Esophagus muscularis mucosa (tissue), 4 donors: ENCODE measurements around the gene SUGP2. TPM values are rescaled to one million over a fixed set of nuclear protein-coding genes. Genes with fewer than 3 reads are reported as not detected.

Source experiments
- DNase-seq: peaks from one replicate; pipeline ENCODE4 v3.0.0-alpha.2; 2017; ENCODE audit errors: extremely low spot score
- H3K27ac ChIP-seq, 4 donors: fragments of 200-600 bp; sonication (generic); replicated peaks in 1 of 4; 1 replicate in 3 of 4; 2 replicates in 1 of 4; pipeline ENCODE4 v1.5.1; 2016 to 2019; ENCODE audit warnings: mild to moderate bottlenecking in 1 of 4
- H3K27me3 ChIP-seq, 4 donors: fragments of 200-600 bp; sonication (generic); one replicate each; pipeline versions ENCODE4 v1.5.1 to v1.6.0; 2016 to 2019
- H3K36me3 ChIP-seq, 4 donors: fragments of 200-600 bp; sonication (generic); one replicate each; pipeline ENCODE4 v1.5.1; 2016 to 2019
- H3K4me1 ChIP-seq, 4 donors: fragments of 200-600 bp; sonication (generic); one replicate each; pipeline ENCODE4 v1.5.1; 2016 to 2019
- H3K4me3 ChIP-seq, 4 donors: fragments of 200-600 bp; sonication (generic); 1 replicate in 2 of 4; 2 replicates in 2 of 4; pipeline ENCODE4 v1.5.1; 2016 to 2019; ENCODE audit warnings: mild to moderate bottlenecking in 4 of 4, moderate library complexity in 1 of 4
- H3K9me3 ChIP-seq, 4 donors: fragments of 200-600 bp; sonication (generic); 1 replicate in 3 of 4; 2 replicates in 1 of 4; pipeline ENCODE4 v1.5.1; 2016 to 2019
- CTCF ChIP-seq, 3 experiments: fragments of 200-600 bp in 2 of 3; fragments of 450-650 bp in 1 of 3; sonication (generic) in 2 of 3; IDR thresholded peaks; one replicate each; pipeline ENCODE4 v1.5.1; 2017 to 2019; ENCODE audit warnings: antibody characterized with exemption in 3 of 3, mild to moderate bottlenecking in 2 of 3, moderate library complexity in 1 of 3
- EP300 ChIP-seq: sonication (generic); formaldehyde crosslinking; IDR thresholded peaks from one replicate; pipeline ENCODE4 v1.6.1; 2017; ENCODE audit warnings: antibody characterized with exemption
- POLR2A ChIP-seq: fragments of 450-650 bp; IDR thresholded peaks from one replicate; pipeline ENCODE4 v1.6.1; 2017; ENCODE audit warnings: antibody characterized with exemption, moderate library complexity, mild to moderate bottlenecking, low read depth
- POLR2AphosphoS5 ChIP-seq, 2 donors: sonication (generic); formaldehyde crosslinking; IDR thresholded peaks; one replicate each; pipeline ENCODE4 v1.6.1; 2017; ENCODE audit warnings: antibody characterized with exemption in 2 of 2
- WGBS: methylation state at CpG from one replicate; pipeline ENCODE4 v1.1.5; 2018; 5-methylcytosine and 5-hydroxymethylcytosine counted together
- intact Hi-C: fragments of 100-400 bp; cut with DNase I; formaldehyde crosslinking; loops from one replicate; pipeline ENCODE4 v1.15.1; 2023
- total RNA-seq, 4 donors: library from RNA; depleted of rRNA; stranded (reverse); fragments of >200 nt; gene quantifications; one replicate each; pipeline versions ENCODE4 v1.1.0 to v1.2.1, GENCODE V29; 2016

Gene SUGP2
- total RNA-seq, 4 donors from 2014 or later = 23.1 to 45.7 (median 32.0) TPM

- TF ChIP-seq POLR2A (no peak), POLR2AphosphoS5 (IDR thresholded peaks at IDR 0.05) (no peak), CTCF (IDR thresholded peaks at IDR 0.05) (no peak), EP300 (no peak)
- H3K27ac ChIP-seq = no peak overlapping the region
- no peaks in the 10 kb centered on the region for H3K9me3 ChIP-seq
- no peak for DNase-seq
- WGBS = 85% methylated on average over 14 of the region's 14 CpGs
- intact Hi-C loops = no loop called here
- peaks cover 0 to under 1% (median 0%) of the 10 kb centered on the region in 4 donors for H3K4me1 ChIP-seq
- no peak overlapping the region for H3K4me3 ChIP-seq
- no peaks in the 10 kb centered on the region for H3K36me3 ChIP-seq
- peaks cover 0 to 3% (median 0%) of the 10 kb centered on the region in 4 donors for H3K27me3 ChIP-seq
These were observed 86.4 kb downstream of the SUGP2 start for GRCh38 chr19:18946918-18947317.

- H3K4me3 ChIP-seq = no peak overlapping the region
- H3K9me3 ChIP-seq = no peaks in the 10 kb centered on the region
- TF ChIP-seq CTCF (IDR thresholded peaks at IDR 0.05) = no peak
- TF ChIP-seq POLR2AphosphoS5 (IDR thresholded peaks at IDR 0.05) = no peak
- TF ChIP-seq POLR2A = no peak
- no peak for TF ChIP-seq EP300
- H3K4me1 ChIP-seq = peaks cover 3 to 6% (median 5%) of the 10 kb centered on the region in 4 donors
- DNase-seq = no peak
- no peaks in the 10 kb centered on the region for H3K36me3 ChIP-seq
- intact Hi-C loops = no loop called here
- no peak overlapping the region for H3K27ac ChIP-seq
- peaks cover 0 to 3% (median 0%) of the 10 kb centered on the region in 4 donors for H3K27me3 ChIP-seq
These were observed 87.0 kb downstream of the SUGP2 start for GRCh38 chr19:18946335-18946734.

- Histone ChIP-seq H3K36me3 (no peaks in the 10 kb centered on the region), H3K4me1 (peaks cover 4 to 12% (median 9%) of the 10 kb centered on the region in 4 donors), H3K27ac (no peak overlapping the region), H3K4me3 (no peak overlapping the region), H3K9me3 (no peaks in the 10 kb centered on the region), H3K27me3 (peaks cover 0 to 3% (median 0%) of the 10 kb centered on the region in 4 donors)
- TF ChIP-seq POLR2A (no peak), CTCF (IDR thresholded peaks at IDR 0.05) (no peak)
- WGBS = 92% methylated on average over 9 of the region's 9 CpGs
- intact Hi-C loops = no loop called here
- no peak for DNase-seq
These were observed 88.0 kb downstream of the SUGP2 start for GRCh38 chr19:18945297-18945696.

GRCh38 chr19:18943465-18943864 is 89.9 kb downstream of the SUGP2 start:
- H3K4me3 ChIP-seq = no peak overlapping the region
- peaks cover 11 to 23% (median 20%) of the 10 kb centered on the region in 4 donors for H3K4me1 ChIP-seq
- H3K27ac ChIP-seq = no peak overlapping the region
- no peak for DNase-seq
- intact Hi-C loops = no loop called here
- 82% methylated on average over 4 of the region's 4 CpGs for WGBS
- H3K9me3 ChIP-seq = no peaks in the 10 kb centered on the region
- no peak for TF ChIP-seq CTCF (IDR thresholded peaks at IDR 0.05)
- TF ChIP-seq EP300 = no peak
- no peak for TF ChIP-seq POLR2A
- no peak for TF ChIP-seq POLR2AphosphoS5 (IDR thresholded peaks at IDR 0.05)
- peaks cover 0 to under 1% (median 0%) of the 10 kb centered on the region in 4 donors for H3K27me3 ChIP-seq
- peaks cover 0 to 5% (median 0%) of the 10 kb centered on the region in 4 donors for H3K36me3 ChIP-seq

GRCh38 chr19:18942692-18943091 is 90.6 kb downstream of the SUGP2 start:
- intact Hi-C loops = no loop called here
- DNase-seq = no peak
- no peak overlapping the region for H3K27ac ChIP-seq
- H3K27me3 ChIP-seq = no peaks in the 10 kb centered on the region
- no peak overlapping the region for H3K4me3 ChIP-seq
- H3K36me3 ChIP-seq = peaks cover 0 to 12% (median 4%) of the 10 kb centered on the region in 4 donors
- WGBS = 91% methylated on average over 6 of the region's 6 CpGs
- H3K4me1 ChIP-seq = peaks cover 11 to 23% (median 20%) of the 10 kb centered on the region in 4 donors
- TF ChIP-seq POLR2AphosphoS5 (IDR thresholded peaks at IDR 0.05) = no peak
- TF ChIP-seq EP300 = no peak
- TF ChIP-seq POLR2A = no peak
- TF ChIP-seq CTCF (IDR thresholded peaks at IDR 0.05) = no peak
- H3K9me3 ChIP-seq = no peaks in the 10 kb centered on the region
